GM12878 (cell line): ENCODE measurements around the gene GOLGA7B. TPM values are rescaled to one million over a fixed set of nuclear protein-coding genes. Genes with fewer than 3 reads are reported as not detected.

Source experiments
- ATAC-seq: fragments of 200-7000 bp; cut with Tn5 transposase; 3 replicates; pipeline ENCODE4 v1.9.1; 2020; ENCODE audit warnings: mild to moderate bottlenecking, moderate library complexity
- BruUV-seq: library from RNA; stranded (reverse); fragments of 400-500 nt; replicated peaks from 2 replicates; lab custom pipeline; 2021; lab: Mats Ljungman, UMichigan
- CTCF ChIA-PET: fragments of 300-600 bp; sonication (Branson Sonifier 250); formaldehyde crosslinking; extraction: SDS; loops from one replicate; lab custom pipeline; 2021; ENCODE audit warnings: inconsistent platforms; lab: Yijun Ruan, JAX
- POLR2A ChIA-PET: fragments of 350-600 bp; formaldehyde crosslinking; extraction: SDS; loops from one replicate; lab custom pipeline; 2021; ENCODE audit warnings: inconsistent platforms; lab: Charles Lee
- RAD21 ChIA-PET: fragments of 300-600 bp; sonication (Branson Sonifier 250); formaldehyde crosslinking; loops from one replicate; lab custom pipeline; 2023; ENCODE audit warnings: antibody characterized with exemption; ENCODE audit not compliant: unreplicated experiment; lab: Charles Lee
- SMC1A ChIA-PET: fragments of 300-600 bp; sonication (Branson Sonifier 250); formaldehyde crosslinking; loops from one replicate; lab custom pipeline; 2023; ENCODE audit not compliant: unreplicated experiment, uncharacterized antibody; lab: Charles Lee
- DNase-seq: peaks from one replicate; pipeline ENCODE4 v3.0.0-alpha.2; 2011; ENCODE audit warnings: low read depth, low spot score
- FAIRE-seq: peaks from 3 replicates; lab custom pipeline; 2011; peaks lifted over from hg19 to GRCh38; lab: Jason Lieb, UNC
- H2AFZ ChIP-seq: 2 replicates; pipeline ENCODE4 v1.6.0; 2011; ENCODE audit warnings: low read depth, low read length, control low read depth; ENCODE audit not compliant: control insufficient read depth
- H3K27ac ChIP-seq: 2 replicates; pipeline ENCODE4 v1.5.1; 2011; ENCODE audit warnings: control low read depth; ENCODE audit not compliant: control insufficient read depth, insufficient read depth
- H3K27me3 ChIP-seq, 2 experiments: replicated peaks in 1 of 2; 2 replicates each; pipeline versions ENCODE4 v1.6.0 to v1.6.1; 2011; ENCODE audit warnings: low read length in 1 of 2; ENCODE audit not compliant: control insufficient read depth in 2 of 2, insufficient read depth in 2 of 2
- H3K36me3 ChIP-seq, 2 experiments: 2 replicates each; pipeline ENCODE4 v1.5.1; 2011; ENCODE audit warnings: low read length in 1 of 2; ENCODE audit not compliant: control insufficient read depth in 2 of 2, insufficient read depth in 2 of 2
- H3K4me1 ChIP-seq: 2 replicates; pipeline ENCODE4 v1.6.1; 2011; ENCODE audit warnings: mild to moderate bottlenecking, low read length, moderate library complexity, mixed read lengths; ENCODE audit not compliant: control insufficient read depth, insufficient read depth
- H3K4me2 ChIP-seq: 2 replicates; pipeline ENCODE4 v1.6.0; 2011; ENCODE audit warnings: control low read depth; ENCODE audit not compliant: control insufficient read depth, insufficient read depth
- H3K4me3 ChIP-seq: fragments of 200-600 bp; sonication (generic); 2 replicates; pipeline ENCODE4 v1.5.1; 2016
- H3K79me2 ChIP-seq: 2 replicates; pipeline ENCODE4 v1.6.0; 2011; ENCODE audit warnings: low read length; ENCODE audit not compliant: control insufficient read depth, insufficient read depth
- H3K9ac ChIP-seq: 2 replicates; pipeline ENCODE4 v1.8.0; 2011; ENCODE audit warnings: low read length, control low read depth, mixed read lengths; ENCODE audit not compliant: control insufficient read depth, insufficient read depth
- H3K9me3 ChIP-seq: replicated peaks from 3 replicates; pipeline ENCODE4 v1.5.1; 2011; ENCODE audit warnings: mild to moderate bottlenecking, low read length; ENCODE audit not compliant: control insufficient read depth, insufficient read depth
- H4K20me1 ChIP-seq: 2 replicates; pipeline ENCODE4 v1.6.0; 2011; ENCODE audit not compliant: control insufficient read depth, insufficient read depth
- BCL11A ChIP-seq: IDR thresholded peaks from 2 replicates; pipeline ENCODE4 v1.6.1; 2011; ENCODE audit warnings: low read depth, low read length
- BCL3 ChIP-seq: IDR thresholded peaks from 2 replicates; pipeline ENCODE4 v1.6.1; 2011; ENCODE audit warnings: borderline replicate concordance, low read depth, mild to moderate bottlenecking, moderate library complexity, low read length; ENCODE audit not compliant: insufficient read depth, poor library complexity, severe bottlenecking
- CBFB ChIP-seq: IDR thresholded peaks from 2 replicates; pipeline ENCODE4 v1.6.1; 2016; ENCODE audit warnings: antibody characterized with exemption, low read depth
- CHD4 ChIP-seq: fragments of 200-600 bp; sonication (generic); IDR thresholded peaks from 2 replicates; pipeline ENCODE4 v1.6.1; 2016; ENCODE audit warnings: mild to moderate bottlenecking
- CTCF ChIP-seq, 3 experiments: IDR thresholded peaks in 2 of 3; conservative IDR thresholded peaks in 1 of 3; 2 replicates each; pipeline ENCODE4 v1.5.1; 2011; ENCODE audit warnings: low read depth in 3 of 3, low read length in 3 of 3, mild to moderate bottlenecking in 3 of 3, control low read depth in 2 of 3, moderate library complexity in 2 of 3, inconsistent platforms in 1 of 3, mixed read lengths in 1 of 3; ENCODE audit not compliant: control insufficient read depth in 2 of 3, insufficient read depth in 1 of 3; ENCODE audit errors: extremely low read depth in 1 of 3
- NR2F1 ChIP-seq: fragments of 450-650 bp; conservative IDR thresholded peaks from 2 replicates; pipeline ENCODE4 v1.6.1; 2017; ENCODE audit warnings: mild to moderate bottlenecking
- RAD21 ChIP-seq: IDR thresholded peaks from 2 replicates; pipeline ENCODE4 v1.6.1; 2011; ENCODE audit warnings: mild to moderate bottlenecking, low read depth, low read length, moderate library complexity; ENCODE audit not compliant: insufficient read depth
- RBBP5 ChIP-seq: fragments of 200-600 bp; sonication (generic); conservative IDR thresholded peaks from 2 replicates; pipeline ENCODE4 v1.6.1; 2016
- RFX5 ChIP-seq: IDR thresholded peaks from 2 replicates; pipeline ENCODE4 v1.6.1; 2011; ENCODE audit warnings: low read depth, low read length, improper control_type of control experiment
- SMC3 ChIP-seq: IDR thresholded peaks from 2 replicates; pipeline ENCODE4 v1.6.1; 2011; ENCODE audit warnings: low read length, improper control_type of control experiment, borderline replicate concordance
- SP1 ChIP-seq: IDR thresholded peaks from one replicate; pipeline ENCODE4 v1.6.1; 2011; ENCODE audit warnings: low read depth, low read length
- SUZ12 ChIP-seq: fragments of 200-600 bp; sonication (generic); IDR thresholded peaks from one replicate; pipeline ENCODE4 v1.6.1; 2018; ENCODE audit warnings: antibody characterized with exemption, mild to moderate bottlenecking; ENCODE audit not compliant: unreplicated experiment
- ZSCAN29 ChIP-seq: fragments of 450-650 bp; IDR thresholded peaks from 2 replicates; pipeline ENCODE4 v1.6.1; 2017; ENCODE audit warnings: mild to moderate bottlenecking, moderate library complexity
- WGBS: methylation state at CpG from one replicate; pipeline ENCODE4 v1.1.6; 2016; ENCODE audit warnings: low lambda C conversion rate; ENCODE audit not compliant: insufficient replicate concordance, insufficient coverage; ENCODE audit errors: missing lambda C conversion rate; 5-methylcytosine and 5-hydroxymethylcytosine counted together
- in situ Hi-C: fragments of 300-500 bp; cut with MboI; formaldehyde crosslinking; loops from 9 replicates; pipeline ENCODE4 v1.14.3; 2018; ENCODE audit warnings: mixed read lengths
- intact Hi-C: fragments of 100-400 bp; cut with micrococcal nuclease; formaldehyde crosslinking; loops from one replicate; pipeline ENCODE4 v1.14.2; 2022; ENCODE audit not compliant: unreplicated experiment
- polyA plus RNA-seq, 11 experiments: library from polyadenylated mRNA; depleted of rRNA in 4 of 11; unstranded in 6 of 11; stranded (reverse) in 5 of 11; fragments of >200 nt; fragmentation: Nextera tagmentation in 4 of 11; fragmentation: Illumina TruSeq in 1 of 11; extraction: Ambion mirVana in 4 of 11; extraction: Trizol in 1 of 11; gene quantifications; 1 replicate in 1 of 11; 2 replicates in 10 of 11; pipeline versions ENCODE4 v1.2.1 to v1.2.3, GENCODE V29; 2011 to 2016; ENCODE audit warnings: inconsistent platforms in 2 of 11, missing spikeins in 2 of 11, low read depth in 1 of 11
- total RNA-seq, 4 experiments: library from RNA; depleted of rRNA in 3 of 4; stranded (reverse); fragments of >200 nt in 3 of 4; fragmentation: Illumina TruSeq in 1 of 4; extraction: Trizol in 1 of 4; gene quantifications; 2 replicates each; pipeline versions ENCODE4 v1.2.1 to v1.2.3, GENCODE V29; 2013 to 2021

The GOLGA7B gene
- total and polyA plus RNA-seq, 10 of the 15 experiments (the other 5 are each of a cell fraction or from before 2014, with no cell fraction given) = 0.01 to 0.02 (median 0.01) TPM; not detected in 7

- H3K4me1 ChIP-seq = peaks cover 3% of the 10 kb centered on the region; the same call in 1 of the 2 replicates
- H4K20me1 ChIP-seq = no peaks in the 10 kb centered on the region
- in situ Hi-C loops (no loop called here), intact Hi-C loops (loop anchor here (5.0 kb wide), 1 partner anchor 159 kb away; no protein-coding TSS in a partner anchor)
- H3K9me3 ChIP-seq = no peaks in the 10 kb centered on the region
- ChIA-PET SMC1A (no interaction called here), RAD21 (no interaction called here), CTCF (no interaction called here), POLR2A (no interaction called here)
- ATAC-seq = no peak
- H3K4me2 ChIP-seq = no peak overlapping the region
- TF ChIP-seq RAD21 (no peak), BCL3 (peak; percentile 82)
- no peak for DNase-seq
- H3K27me3 ChIP-seq = peaks cover 2% of the 10 kb centered on the region in 2 experiments; a peak in 2 of 4 replicates
- no peak overlapping the region for H3K27ac ChIP-seq
- no peak for FAIRE-seq
- H3K4me3 ChIP-seq = no peak overlapping the region
- 61% methylated on average over 10 of the region's 10 CpGs for WGBS
- H3K9ac ChIP-seq = no peak overlapping the region
- H3K36me3 ChIP-seq = no peaks in the 10 kb centered on the region
- no peaks in the 10 kb centered on the region for H3K79me2 ChIP-seq
- no peak overlapping the region for H2AFZ ChIP-seq
- no TSS peak for BruUV-seq
These were observed 17.0 kb downstream of the GOLGA7B start for GRCh38 chr10:97866524-97867219.

- POLR2A ChIA-PET = no interaction called here
- TF ChIP-seq CBFB (no peak), CHD4 (no peak), CTCF (IDR thresholded peaks at IDR 0.05 in 2 of 3, conservative IDR thresholded peaks at IDR 0.05 in 1 of 3; ENCODE audit: control insufficient read depth in 2 of 3, extremely low read depth in 1 of 3, insufficient read depth in 1 of 3, low read depth in 3 of 3, low read length in 3 of 3) (no peak), BCL11A (no peak), SP1 (no peak), RBBP5 (no peak), RFX5 (no peak), SMC3 (no peak), ZSCAN29 (no peak), SUZ12 (no peak), NR2F1 (no peak)
These were observed 17.7 kb downstream of the GOLGA7B start for GRCh38 chr10:97867220-97867800.

More at GRCh38 chr10:97867220-97867800, 17.7 kb downstream of the GOLGA7B start:
- Histone ChIP-seq H3K9ac (no peak overlapping the region), H3K4me1 (peaks cover 3% of the 10 kb centered on the region; the same call in 1 of the 2 replicates), H3K36me3 (no peaks in the 10 kb centered on the region), H3K27ac (no peak overlapping the region), H3K4me3 (no peak overlapping the region), H3K9me3 (no peaks in the 10 kb centered on the region), H2AFZ (no peak overlapping the region), H4K20me1 (no peaks in the 10 kb centered on the region), H3K4me2 (no peak overlapping the region), H3K27me3 (peaks cover 2% of the 10 kb centered on the region in 2 experiments; a peak in 2 of 4 replicates), H3K79me2 (no peaks in the 10 kb centered on the region)
- ChIA-PET CTCF (interaction anchor here (3.8 kb wide), 1 partner anchor 76 kb away, joined by 42 read pairs; no protein-coding TSS in a partner anchor), RAD21 (interaction anchor here (1.8 kb wide), 1 partner anchor 76 kb away, joined by 5 read pairs; no protein-coding TSS in a partner anchor), SMC1A (interaction anchor here (1.0 to 1.2 kb wide), 2 partner anchors 8 to 16 kb away, joined by 3 to 4 read pairs; no protein-coding TSS in a partner anchor)
- no TSS peak for BruUV-seq
- intact Hi-C loops (loop anchor here (5.0 kb wide), 1 partner anchor 160 kb away; no protein-coding TSS in a partner anchor), in situ Hi-C loops (no loop called here)
- no peak for DNase-seq
- 23% methylated on average over 10 of the region's 10 CpGs for WGBS
- FAIRE-seq = no peak
- ATAC-seq = no peak
